ENCODE measurements around the gene GPR6. TPM values are rescaled to one million over a fixed set of nuclear protein-coding genes. Genes with fewer than 3 reads are reported as not detected.

GPR6 gene
- total and polyA plus RNA-seq, 9 of the 15 experiments (the other 6 are each of a cell fraction or from before 2014, with no cell fraction given) = not detected

DNA sequence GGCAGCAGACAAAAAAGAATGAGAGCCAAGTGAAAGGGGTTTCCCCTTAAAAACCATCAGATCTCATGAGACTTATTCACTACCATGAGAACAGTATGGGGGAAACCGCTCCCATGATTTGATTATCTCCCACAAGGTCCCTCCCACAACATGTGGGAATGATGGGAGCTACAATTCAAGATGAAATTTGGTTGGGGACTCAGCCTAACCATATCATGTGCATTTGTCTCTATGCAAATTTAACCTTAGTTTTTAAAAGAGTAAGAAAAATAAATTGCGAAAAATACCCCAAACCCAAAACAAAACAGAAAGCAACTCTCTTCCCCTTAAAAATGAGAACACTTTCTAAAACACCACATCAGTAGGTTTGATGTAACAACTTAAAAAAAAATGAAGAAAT is 22.6 kb upstream of the GPR6 start:
- ATAC-seq (no peak), DNase-seq (ENCODE audit: extremely low read depth in 1 of 4, low spot score in 3 of 4) (no peak), FAIRE-seq (no peak)
- CTCF ChIA-PET (ENCODE audit: low intra/inter-chr PET ratio) = no interaction called here
- in situ Hi-C loops (cut with MboI) (no loop called here), intact Hi-C loops (cut with micrococcal nuclease) (no loop called here)
- TF ChIP-seq SMAD4 (CRISPR knock-in tag; conservative IDR thresholded peaks at IDR 0.05) (no peak), ZNF77 (CRISPR knock-in tag; IDR thresholded peaks at IDR 0.05) (no peak), BHLHE40 (IDR thresholded peaks at IDR 0.05; ENCODE audit: low read length) (no peak), ZFPM2 (CRISPR knock-in tag; IDR thresholded peaks at IDR 0.05) (no peak), KAT7 (CRISPR knock-in tag; IDR thresholded peaks at IDR 0.05; ENCODE audit: borderline replicate concordance) (no peak), RBM14 (IDR thresholded peaks at IDR 0.05; ENCODE audit: borderline replicate concordance, insufficient read depth, low read depth, low read length) (no peak), XRCC3 (IDR thresholded peaks at IDR 0.05) (no peak), NR1H2 (CRISPR knock-in tag; IDR thresholded peaks at IDR 0.05) (no peak), ZNF830 (CRISPR knock-in tag; IDR thresholded peaks at IDR 0.05) (no peak), ARID1B (IDR thresholded peaks at IDR 0.05) (no peak)
- TF ChIP-seq, protein P1, sequence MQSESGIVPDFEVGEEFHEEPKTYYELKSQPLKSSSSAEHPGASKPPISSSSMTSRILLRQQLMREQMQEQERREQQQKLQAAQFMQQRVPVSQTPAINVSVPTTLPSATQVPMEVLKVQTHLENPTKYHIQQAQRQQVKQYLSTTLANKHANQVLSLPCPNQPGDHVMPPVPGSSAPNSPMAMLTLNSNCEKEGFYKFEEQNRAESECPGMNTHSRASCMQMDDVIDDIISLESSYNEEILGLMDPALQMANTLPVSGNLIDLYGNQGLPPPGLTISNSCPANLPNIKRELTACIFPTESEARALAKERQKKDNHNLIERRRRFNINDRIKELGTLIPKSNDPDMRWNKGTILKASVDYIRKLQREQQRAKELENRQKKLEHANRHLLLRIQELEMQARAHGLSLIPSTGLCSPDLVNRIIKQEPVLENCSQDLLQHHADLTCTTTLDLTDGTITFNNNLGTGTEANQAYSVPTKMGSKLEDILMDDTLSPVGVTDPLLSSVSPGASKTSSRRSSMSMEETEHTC (IDR thresholded peaks at IDR 0.05) = no peak
- TF ChIP-seq, protein P2, sequence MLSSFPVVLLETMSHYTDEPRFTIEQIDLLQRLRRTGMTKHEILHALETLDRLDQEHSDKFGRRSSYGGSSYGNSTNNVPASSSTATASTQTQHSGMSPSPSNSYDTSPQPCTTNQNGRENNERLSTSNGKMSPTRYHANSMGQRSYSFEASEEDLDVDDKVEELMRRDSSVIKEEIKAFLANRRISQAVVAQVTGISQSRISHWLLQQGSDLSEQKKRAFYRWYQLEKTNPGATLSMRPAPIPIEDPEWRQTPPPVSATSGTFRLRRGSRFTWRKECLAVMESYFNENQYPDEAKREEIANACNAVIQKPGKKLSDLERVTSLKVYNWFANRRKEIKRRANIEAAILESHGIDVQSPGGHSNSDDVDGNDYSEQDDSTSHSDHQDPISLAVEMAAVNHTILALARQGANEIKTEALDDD (IDR thresholded peaks at IDR 0.05) = no peak
- TF ChIP-seq, protein P3, sequence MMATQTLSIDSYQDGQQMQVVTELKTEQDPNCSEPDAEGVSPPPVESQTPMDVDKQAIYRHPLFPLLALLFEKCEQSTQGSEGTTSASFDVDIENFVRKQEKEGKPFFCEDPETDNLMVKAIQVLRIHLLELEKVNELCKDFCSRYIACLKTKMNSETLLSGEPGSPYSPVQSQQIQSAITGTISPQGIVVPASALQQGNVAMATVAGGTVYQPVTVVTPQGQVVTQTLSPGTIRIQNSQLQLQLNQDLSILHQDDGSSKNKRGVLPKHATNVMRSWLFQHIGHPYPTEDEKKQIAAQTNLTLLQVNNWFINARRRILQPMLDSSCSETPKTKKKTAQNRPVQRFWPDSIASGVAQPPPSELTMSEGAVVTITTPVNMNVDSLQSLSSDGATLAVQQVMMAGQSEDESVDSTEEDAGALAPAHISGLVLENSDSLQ (IDR thresholded peaks at IDR 0.05) = no peak
- TF ChIP-seq, protein P4, sequence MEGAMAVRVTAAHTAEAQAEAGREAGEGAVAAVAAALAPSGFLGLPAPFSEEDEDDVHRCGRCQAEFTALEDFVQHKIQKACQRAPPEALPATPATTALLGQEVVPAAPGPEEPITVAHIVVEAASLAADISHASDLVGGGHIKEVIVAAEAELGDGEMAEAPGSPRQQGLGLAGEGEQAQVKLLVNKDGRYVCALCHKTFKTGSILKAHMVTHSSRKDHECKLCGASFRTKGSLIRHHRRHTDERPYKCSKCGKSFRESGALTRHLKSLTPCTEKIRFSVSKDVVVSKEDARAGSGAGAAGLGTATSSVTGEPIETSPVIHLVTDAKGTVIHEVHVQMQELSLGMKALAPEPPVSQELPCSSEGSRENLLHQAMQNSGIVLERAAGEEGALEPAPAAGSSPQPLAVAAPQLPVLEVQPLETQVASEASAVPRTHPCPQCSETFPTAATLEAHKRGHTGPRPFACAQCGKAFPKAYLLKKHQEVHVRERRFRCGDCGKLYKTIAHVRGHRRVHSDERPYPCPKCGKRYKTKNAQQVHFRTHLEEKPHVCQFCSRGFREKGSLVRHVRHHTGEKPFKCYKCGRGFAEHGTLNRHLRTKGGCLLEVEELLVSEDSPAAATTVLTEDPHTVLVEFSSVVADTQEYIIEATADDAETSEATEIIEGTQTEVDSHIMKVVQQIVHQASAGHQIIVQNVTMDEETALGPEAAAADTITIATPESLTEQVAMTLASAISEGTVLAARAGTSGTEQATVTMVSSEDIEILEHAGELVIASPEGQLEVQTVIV (CRISPR knock-in tag; IDR thresholded peaks at IDR 0.05; ENCODE audit: borderline replicate concordance) = no peak
- BruUV-seq (replicated peaks) = no TSS peak
- no peaks in the 10 kb centered on the region for H3K9me1 ChIP-seq (ENCODE audit: control insufficient read depth, insufficient read depth, low read length)
- no peak overlapping the region for H3K27ac ChIP-seq (ENCODE audit: extremely low read depth, low read depth, low read length)
- no peaks in the 10 kb centered on the region for H3K79me2 ChIP-seq (ENCODE audit: control insufficient read depth, insufficient read depth, low read length)
- H2AFZ ChIP-seq (ENCODE audit: low read depth, low read length) = no peak overlapping the region
- H4K20me1 ChIP-seq (replicated peaks; ENCODE audit: control insufficient read depth, insufficient read depth, low read length) = no peaks in the 10 kb centered on the region
- no peak overlapping the region for H3K9ac ChIP-seq (ENCODE audit: insufficient read depth in 1 of 2, low read depth in 2 of 2, low read length in 2 of 2)
- no peaks in the 10 kb centered on the region for H3K4me1 ChIP-seq (replicated peaks in 1 of 2; ENCODE audit: control insufficient read depth in 2 of 2, insufficient read depth in 2 of 2, low read length in 2 of 2)
- no peaks in the 10 kb centered on the region for H3K27me3 ChIP-seq (ENCODE audit: control insufficient read depth in 2 of 2, insufficient read depth in 2 of 2, low read length in 2 of 2)
- H3K4me3 ChIP-seq = no peak overlapping the region
- H3K4me2 ChIP-seq (ENCODE audit: insufficient read depth, low read length) = no peak overlapping the region
- POLR2A ChIA-PET = no interaction called here
- WGBS (ENCODE audit: insufficient coverage, low coverage, missing lambda C conversion rate) = 3% methylated on average over 2 of the region's 2 CpGs
- no peaks in the 10 kb centered on the region for H3K36me3 ChIP-seq (ENCODE audit: control insufficient read depth, insufficient read depth, low read length)
- H3K9me3 ChIP-seq (replicated peaks; ENCODE audit: control insufficient read depth, insufficient read depth, low read depth, low read length) = no peaks in the 10 kb centered on the region
